C4-2B (cell line): ENCODE measurements around the gene UVRAG.

Experiments
- H3K27ac ChIP-seq: fragments of 450-650 bp; 2 replicates; pipeline ENCODE4 v1.5.1; 2017
- ZFX ChIP-seq: fragments of 450-650 bp; IDR thresholded peaks from 2 replicates; pipeline ENCODE4 v1.6.1; 2017
- TF ChIP-seq, protein P1 (sequence below): fragments of 450-650 bp; conservative IDR thresholded peaks from 2 replicates; pipeline ENCODE4 v1.5.1; 2017; ENCODE audit warnings: mild to moderate bottlenecking

UVRAG gene

DNA sequence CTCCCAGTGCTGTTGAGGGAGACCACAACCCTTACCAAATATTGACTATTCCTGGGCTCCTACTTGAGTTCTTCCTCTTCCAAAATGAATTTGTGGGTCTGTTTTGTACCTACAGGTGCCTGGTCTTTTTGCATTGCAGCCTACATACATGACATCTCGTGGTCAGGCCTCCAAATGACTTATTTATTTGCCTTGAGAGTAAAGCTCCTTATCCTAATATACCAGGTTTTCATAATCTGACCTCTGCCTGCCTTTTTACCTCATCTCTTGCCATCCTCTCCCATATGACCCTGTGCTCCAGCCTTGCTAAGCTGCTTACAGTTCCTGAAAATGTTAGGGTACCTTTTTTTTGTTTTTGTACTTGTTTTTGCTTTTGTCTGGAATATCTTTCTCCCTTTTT is 130.4 kb downstream of the UVRAG start:
- TF ChIP-seq, protein P1, sequence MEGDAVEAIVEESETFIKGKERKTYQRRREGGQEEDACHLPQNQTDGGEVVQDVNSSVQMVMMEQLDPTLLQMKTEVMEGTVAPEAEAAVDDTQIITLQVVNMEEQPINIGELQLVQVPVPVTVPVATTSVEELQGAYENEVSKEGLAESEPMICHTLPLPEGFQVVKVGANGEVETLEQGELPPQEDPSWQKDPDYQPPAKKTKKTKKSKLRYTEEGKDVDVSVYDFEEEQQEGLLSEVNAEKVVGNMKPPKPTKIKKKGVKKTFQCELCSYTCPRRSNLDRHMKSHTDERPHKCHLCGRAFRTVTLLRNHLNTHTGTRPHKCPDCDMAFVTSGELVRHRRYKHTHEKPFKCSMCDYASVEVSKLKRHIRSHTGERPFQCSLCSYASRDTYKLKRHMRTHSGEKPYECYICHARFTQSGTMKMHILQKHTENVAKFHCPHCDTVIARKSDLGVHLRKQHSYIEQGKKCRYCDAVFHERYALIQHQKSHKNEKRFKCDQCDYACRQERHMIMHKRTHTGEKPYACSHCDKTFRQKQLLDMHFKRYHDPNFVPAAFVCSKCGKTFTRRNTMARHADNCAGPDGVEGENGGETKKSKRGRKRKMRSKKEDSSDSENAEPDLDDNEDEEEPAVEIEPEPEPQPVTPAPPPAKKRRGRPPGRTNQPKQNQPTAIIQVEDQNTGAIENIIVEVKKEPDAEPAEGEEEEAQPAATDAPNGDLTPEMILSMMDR, result no peak
- no peak for TF ChIP-seq ZFX
- no peak overlapping the region for H3K27ac ChIP-seq

DNA sequence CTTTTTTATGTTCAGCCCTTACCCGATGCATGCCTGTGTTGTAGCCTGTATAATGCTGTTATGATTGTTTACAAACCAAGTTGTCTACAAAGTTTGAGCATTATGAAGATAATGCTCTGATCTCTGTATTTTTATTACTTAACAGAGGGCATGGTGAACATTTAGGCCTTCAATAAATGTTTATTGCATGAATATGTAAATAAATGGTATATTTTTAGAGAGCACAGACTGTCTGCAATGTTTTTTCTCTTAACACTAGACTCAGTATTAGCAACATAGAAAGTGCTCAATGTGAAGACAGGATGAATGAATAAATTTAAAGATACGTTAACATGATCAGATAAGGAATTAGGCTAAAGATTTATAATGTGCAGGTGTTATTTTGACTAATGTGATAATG is 130.9 kb downstream of the UVRAG start:
- H3K27ac ChIP-seq, result no peak overlapping the region
- TF ChIP-seq, protein P1, result no peak
- TF ChIP-seq ZFX, result no peak

DNA sequence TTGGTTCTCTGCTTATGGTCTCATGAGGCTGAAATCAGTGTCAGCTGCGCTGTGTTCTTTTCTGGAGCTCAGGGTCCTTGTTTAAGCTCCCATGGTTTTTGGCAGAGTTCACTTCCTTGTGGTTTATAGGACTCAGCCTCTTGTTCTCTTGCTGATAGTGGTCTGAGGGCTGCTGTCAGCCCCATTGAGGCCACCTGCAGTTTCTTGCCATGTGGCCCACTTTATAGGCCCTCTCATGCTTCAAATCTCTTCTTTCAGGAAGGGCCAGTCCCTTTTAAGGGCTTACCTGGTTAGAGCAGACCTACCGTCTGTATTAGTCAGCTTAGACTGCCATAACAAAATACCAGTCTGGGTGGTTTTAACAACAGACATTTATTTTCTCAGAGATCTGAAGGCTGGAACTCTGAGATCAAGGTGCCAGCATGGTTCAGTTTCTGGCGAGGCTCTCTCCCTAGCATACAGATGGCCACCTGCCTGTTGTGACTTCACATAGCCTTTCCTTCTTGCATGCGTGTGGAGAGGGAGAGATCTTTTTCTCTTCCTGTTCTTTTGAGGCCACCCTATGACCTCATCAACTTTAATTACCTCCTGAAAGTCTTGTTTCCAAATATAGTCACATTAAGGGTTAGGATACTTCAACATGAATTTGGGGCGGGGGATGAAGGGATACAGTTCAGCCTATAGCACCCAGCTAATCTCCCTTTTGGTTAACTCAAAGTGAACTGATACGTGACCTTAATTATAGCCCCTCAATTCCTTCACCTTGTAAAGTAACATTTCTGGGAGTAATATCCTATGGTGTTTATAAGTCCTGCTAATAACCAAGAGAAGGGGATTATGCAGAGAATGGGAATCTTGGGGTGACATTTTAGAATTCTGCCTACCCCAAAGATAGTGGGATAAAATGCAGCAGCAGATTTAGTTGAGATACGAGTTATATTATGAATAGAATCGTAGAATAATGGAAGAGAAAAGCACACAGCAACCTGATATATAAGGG is 131.8 kb downstream of the UVRAG start:
- peak overlapping the region; percentile 58 for H3K27ac ChIP-seq
- TF ChIP-seq ZFX, result no peak
- TF ChIP-seq, protein P1, result no peak

DNA sequence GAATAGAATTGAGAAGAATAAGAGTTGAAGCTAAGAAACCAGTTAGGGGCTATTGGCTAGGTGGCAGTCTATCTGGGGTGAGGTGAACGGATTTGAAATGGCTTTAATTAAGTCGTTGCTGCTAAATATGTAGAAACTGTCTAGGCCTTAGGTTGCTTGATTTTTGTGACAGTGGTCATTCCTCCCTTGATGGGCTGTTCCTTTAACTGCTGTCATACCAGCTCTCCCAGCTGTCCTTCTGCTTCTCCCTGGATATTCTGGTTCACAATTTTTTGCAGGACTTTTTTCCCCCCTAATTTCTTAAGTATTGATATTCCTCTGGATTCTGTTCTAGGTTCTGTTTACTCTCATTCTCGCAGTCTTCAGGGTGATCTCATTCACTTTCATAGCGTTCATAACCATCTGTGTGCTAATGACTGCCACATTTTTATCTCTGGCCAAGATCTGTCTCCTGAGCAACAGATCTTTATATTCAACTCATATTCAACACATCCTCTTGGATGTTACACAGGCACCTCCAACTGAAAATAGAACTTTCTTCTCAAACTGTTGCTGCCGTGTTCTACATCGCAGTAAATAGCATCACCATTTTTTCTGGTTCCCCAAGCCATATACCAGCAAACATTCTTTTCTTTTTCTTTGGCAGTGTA is 134.1 kb downstream of the UVRAG start:
- no peak overlapping the region for H3K27ac ChIP-seq
- TF ChIP-seq, protein P1, result no peak
- TF ChIP-seq ZFX, result no peak

DNA sequence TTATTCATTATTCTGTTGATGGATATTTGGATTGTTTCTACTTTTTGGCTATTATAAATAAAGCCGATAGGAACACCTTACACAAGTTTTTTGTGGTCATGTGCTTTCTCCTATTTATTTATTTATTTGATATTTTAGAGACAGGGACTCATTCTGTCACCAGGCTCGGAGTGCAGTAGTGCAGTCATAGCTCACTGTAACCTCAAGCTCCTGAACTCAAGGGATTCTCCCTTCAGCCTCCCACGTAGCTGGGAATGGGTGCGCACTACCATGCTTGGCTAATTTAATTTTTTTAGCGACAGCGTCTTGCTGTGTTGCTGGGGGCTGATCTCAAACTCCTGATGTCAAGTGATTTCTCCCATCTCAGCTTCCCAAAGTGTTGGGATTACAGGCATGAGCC is 135.1 kb downstream of the UVRAG start:
- no peak overlapping the region for H3K27ac ChIP-seq
- TF ChIP-seq ZFX, result no peak
- TF ChIP-seq, protein P1, result no peak

DNA sequence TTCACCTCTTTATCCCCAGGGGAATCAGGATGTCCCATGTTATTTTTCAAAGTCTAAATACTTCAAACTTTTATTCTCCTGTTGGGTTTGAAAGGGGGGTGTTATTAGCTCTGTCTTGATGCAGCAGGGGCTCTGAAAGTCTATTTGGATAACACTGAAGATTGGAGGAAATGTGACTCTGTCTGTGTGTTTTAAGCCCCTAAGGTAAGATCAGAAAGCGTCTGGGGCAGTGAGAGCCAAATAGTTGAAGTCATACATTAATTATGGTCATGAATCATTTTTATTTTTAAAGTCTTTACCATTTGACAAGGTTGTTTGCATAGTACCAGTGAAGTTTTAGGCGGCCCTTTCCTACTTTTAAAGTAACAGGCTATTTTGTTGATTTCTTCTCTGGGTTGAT is 139.0 kb downstream of the UVRAG start:
- TF ChIP-seq, protein P1, result no peak
- TF ChIP-seq ZFX, result no peak
- no peak overlapping the region for H3K27ac ChIP-seq

DNA sequence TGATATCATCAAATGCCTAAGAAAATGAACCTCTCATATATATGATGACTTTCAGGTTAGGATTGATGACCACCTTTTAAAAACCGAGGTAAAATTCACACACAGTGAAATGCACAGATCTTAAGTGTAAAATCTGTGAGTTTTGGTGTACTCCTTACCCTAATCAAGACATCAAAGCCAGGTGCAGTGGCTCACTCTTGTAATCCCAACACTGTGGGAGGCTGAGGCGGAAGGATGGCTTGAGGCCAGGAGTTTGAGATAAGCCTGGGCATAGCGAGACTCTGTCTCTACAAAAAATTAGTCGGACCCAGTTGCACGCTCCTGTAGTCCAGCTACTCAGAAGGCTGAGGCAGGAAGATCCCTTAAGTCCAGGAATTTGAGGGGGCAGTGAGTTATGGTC is 140.4 kb downstream of the UVRAG start:
- H3K27ac ChIP-seq, result no peak overlapping the region
- TF ChIP-seq, protein P1, result no peak
- TF ChIP-seq ZFX, result no peak
